GM18498 (cell line): ENCODE measurements around the gene PLCG2.

Source experiments
- ATAC-seq: cut with Tn5 transposase; IDR thresholded peaks from one replicate; pipeline ENCODE4 v1.9.1; 2021; ENCODE audit warnings: mild to moderate bottlenecking, moderate library complexity; ENCODE audit not compliant: unreplicated experiment

PLCG2 gene

DNA sequence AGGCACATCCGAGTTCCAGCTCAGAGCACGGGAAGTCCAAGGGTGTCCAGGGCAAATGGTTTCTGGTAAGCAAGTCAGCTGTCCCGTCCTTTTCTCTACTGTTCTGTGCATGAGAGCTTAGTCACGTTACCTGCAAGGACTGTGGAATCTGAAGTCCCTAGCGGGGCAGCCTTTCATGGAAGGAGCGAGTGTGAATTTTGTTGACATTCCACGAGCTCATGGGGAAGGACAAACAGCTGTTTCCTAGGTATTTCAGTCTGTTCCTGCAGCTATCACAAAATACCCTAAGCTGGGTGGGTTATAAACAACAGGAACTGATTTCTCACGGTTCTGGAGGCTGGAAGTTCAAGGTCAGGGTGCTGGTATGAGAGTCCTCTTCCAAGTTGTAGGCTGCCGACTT, 122.9 kb downstream of the PLCG2 start:
- no peak for ATAC-seq

DNA sequence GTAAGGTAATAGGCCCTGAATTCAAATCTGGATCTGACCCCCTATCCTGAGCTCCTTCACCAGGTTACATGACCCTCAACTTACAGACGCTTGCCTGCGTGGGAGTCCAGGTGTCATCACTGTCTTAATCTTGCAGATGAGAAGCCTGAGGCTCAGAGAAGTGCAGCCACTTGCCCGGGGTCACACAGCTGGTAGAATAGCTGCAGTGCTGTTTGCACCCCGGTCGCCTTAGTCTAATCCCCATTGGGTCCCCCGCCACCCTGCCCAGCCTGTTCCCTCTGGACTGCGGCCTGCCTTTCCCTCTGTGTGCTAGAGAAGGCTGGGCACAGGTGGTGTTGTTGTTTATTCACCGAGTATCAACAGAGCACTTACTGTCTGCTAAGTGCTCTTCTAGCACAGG, 125.2 kb downstream of the PLCG2 start:
- ATAC-seq: no peak

DNA sequence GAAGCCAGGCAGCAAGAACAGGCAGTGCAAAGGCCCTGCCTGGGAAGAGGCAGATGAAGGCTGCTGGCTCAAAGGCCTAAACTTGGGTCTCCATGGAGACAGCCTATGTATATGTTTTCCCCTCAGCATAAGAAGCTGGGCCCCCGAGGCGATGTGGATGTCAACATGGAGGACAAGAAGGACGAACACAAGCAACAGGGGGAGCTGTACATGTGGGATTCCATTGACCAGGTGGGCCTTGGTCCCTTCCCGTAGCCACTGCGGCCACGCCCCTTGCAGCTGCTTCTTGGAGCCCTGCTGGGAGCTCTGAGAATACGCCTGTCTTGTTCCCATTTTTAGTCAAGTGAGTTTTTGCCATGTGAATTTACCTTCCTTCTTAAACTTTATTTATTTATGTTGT, 126.2 kb downstream of the PLCG2 start:
- ATAC-seq: no peak

DNA sequence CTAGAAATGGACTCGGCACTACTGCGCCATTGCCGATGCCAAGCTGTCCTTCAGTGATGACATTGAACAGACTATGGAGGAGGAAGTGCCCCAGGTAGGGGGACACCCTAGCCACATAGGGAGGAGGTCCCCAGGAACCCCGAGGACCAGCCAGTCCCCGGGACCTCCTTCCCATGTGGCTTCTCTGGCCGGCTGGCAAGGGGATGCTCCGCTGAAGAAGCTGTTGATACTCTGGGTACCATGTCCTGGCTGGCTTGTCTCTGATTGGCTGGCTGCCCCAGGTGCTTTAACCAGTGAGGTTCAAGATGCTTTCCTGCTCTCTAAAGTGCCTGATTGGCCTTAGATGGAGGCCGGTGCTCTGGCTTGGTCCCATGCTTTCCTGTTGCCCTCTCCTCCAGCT, 128.6 kb downstream of the PLCG2 start:
- no peak for ATAC-seq

DNA sequence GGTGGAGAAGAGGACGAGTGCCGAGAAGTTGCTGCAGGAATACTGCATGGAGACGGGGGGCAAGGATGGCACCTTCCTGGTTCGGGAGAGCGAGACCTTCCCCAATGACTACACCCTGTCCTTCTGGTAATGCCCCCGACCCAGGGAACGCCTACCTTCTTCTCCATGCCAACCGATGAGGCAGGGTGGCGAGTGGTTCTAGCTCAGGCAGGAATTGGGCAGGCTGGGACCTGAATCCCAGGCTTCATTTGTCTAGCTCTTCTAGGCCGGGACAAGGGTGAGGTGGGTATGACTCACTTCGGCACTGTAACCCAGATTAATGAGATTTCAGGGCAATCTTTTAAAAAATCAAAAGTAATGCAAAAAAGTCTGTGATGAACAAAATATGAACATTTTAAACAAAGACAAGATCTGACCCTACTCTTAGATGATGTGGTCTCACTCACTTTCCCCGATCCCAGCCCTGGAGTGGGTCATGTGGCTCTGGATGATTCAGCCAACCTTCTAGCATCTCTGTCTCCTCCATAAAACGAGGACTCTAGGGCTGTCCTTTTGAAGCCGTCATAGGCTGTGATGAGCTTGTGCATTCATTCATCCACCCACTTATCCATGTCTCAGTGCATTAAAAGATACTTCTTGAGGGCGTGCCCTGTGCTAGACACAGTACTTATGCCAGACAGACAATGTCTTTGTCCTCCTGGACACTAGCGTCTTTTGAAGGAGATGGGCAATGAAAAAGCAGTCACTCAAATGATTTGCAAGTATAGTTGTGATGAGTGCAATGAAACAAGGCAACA, 129.6 kb downstream of the PLCG2 start:
- no peak for ATAC-seq

DNA sequence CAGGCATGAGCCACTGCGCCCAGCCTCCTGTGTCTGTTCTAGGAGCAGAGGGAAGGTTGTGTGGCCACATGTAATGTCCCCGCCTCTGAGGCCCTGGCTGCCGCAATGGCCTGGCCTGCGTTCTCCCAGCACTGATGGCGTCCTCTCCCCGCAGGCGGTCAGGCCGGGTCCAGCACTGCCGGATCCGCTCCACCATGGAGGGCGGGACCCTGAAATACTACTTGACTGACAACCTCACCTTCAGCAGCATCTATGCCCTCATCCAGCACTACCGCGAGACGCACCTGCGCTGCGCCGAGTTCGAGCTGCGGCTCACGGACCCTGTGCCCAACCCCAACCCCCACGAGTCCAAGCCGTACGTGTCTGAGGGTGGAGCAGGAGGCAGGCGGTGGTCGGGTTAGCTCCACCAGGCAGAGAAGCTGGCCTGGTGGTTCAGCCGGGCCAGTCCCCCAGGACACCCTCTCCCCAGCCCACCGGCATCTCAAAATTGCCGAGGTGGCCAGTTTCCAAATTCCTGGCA, 131.3 kb downstream of the PLCG2 start:
- ATAC-seq: no peak

DNA sequence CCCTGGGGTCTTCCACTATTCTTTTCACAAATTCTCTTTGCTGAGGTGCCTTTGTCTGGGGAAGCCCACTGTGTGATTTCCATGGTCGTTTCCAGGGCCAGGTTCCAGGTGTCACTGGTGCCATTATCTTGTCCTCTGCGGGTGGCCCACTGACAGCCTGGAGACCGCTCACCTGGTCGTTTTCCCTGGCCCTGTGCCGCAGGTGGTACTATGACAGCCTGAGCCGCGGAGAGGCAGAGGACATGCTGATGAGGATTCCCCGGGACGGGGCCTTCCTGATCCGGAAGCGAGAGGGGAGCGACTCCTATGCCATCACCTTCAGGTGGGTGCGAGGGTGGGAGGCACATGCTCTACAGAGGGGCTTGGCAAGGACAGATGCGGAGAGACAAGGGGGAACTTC, 133.3 kb downstream of the PLCG2 start:
- ATAC-seq: no peak

DNA sequence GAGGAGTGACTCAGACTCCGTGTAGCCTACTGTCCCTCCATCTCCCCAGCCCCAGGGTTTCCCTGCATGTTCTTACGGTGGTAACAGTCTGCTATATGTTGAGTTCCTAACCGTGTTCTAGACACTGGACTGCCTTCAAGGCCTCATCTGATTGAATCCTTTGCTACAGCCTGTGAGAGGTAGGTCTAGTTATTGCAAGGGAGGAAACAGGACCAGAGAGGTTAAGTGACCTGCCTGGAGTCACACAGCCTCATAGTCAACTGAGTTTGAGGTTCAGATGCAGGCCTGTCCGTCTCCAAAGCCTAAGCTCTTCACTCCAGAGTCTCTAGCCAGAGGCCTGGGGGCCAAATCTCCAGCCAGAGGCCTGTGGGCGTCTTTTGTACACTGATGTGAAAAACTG, 134.1 kb downstream of the PLCG2 start:
- no peak for ATAC-seq

DNA sequence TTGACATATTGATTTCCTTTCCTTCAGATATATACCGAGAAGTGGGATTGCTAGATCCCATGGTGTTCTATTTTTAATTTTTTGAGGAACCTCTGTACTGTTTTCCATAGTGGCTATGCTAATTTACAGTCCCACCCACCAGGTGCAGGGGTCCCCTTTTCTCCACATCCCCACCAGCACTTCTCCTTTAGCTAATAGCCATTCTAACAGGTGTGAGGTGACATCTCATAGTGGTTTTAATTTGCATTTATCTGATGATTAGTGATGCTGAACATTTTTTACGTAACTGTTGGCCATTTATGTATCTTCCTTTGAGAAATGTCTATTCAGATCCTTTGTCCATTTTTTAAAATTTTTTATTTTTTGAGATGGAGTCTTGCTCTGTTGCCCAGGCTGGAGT, 138.3 kb downstream of the PLCG2 start:
- no peak for ATAC-seq

DNA sequence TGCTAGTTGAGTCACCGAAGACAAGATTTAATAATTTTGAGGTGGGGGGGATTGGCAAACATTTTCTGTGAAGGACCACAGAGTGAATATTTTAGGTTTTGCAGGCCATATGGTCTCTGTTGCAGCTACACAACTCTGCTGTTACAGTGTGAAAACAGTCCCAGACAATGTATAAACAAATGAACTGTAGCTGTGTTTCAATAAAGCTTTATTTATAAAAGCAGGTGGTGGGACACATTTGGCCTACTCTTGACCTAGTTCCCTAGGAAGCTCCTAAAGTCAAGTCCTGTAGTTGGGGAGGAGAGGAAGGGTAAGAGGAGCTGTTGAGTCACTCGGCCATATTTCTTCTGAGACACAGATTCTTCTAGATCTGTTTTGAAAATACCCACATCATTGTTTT, 139.8 kb downstream of the PLCG2 start:
- no peak for ATAC-seq

DNA sequence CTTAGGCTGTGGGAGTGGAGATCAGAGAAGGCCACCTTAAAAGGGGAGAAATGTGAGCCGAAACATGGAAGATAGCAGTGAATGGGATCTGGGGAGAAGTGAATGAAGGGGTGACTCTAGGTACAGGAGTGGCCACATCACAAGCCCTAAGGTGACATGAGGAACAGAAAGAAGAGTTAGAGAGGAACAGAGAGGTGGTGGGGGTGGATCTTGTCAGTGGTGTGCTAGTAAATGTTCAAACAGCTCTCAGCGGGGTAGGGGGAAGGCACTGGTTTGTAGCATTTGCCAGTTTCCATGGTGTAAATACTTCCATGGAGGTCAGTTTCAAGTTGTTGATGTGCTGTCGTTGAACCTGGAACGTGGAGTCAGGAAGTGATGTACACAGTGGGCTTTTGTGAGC, 141.4 kb downstream of the PLCG2 start:
- ATAC-seq: no peak

DNA sequence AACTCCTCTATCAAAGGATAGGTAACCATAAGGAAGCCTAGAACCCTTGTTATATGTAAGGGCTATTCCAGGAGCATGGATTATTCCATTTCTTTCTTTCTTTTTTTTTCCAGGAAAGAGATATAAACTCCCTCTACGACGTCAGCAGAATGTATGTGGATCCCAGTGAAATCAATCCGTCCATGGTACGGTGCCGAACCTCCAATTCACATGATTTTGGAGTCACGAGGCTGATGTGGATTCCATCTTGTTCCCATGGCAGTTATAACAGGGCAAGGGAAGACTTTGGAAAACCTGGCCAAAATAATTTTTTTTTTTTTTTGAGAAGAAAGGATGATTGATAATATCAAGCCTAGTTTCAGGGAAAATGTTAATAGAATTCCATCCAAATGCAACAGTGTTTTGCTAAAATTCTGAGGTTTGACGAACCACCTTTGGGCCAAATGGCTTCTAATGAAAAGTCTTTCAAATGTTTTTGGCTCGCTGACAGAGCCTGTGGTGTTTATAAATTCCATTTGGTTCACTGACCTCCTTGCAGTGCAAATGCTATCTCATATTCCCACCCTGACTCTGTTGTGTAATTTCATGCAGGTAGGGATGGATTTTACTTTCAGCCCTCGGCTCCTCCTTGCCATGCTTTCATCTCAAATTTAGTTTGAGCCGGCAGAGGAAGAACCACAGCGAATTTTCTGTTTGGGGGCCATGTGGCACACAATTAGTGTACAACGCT, 142.2 kb downstream of the PLCG2 start:
- no peak for ATAC-seq

DNA sequence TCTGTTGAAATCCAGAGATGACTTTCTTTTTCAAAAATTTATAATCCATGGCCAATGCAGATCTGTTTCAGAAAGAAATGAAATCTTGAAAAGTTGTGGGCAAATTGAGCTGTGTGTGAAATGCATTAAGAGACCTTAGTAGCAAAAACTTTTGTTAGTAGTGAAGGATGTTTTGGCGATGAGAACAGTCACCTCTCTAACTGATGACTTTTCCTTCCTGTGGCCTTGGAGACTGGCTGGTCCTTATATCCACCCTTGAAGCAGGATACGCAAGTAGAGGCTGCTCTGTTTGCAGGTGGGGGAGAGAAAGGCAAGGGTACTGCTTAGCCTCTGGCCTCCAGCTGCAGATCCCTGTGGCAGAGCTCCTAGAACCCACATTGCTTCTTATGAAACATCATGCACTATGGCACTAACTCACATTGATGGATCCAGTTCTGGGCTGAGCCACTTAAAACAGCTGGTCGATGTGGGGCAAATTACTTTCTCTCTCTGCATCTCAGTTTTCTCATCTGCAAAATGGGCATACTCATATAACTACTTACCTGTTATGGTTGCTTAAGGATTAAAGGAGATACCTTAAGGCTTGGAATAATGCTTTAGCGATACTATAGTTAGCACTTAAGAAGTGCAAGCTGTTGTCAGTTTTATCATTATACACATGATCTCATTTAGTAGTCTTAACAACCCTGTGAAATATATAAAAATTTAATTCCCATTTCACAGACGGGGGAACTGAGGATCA, 142.9 kb downstream of the PLCG2 start:
- ATAC-seq: no peak

DNA sequence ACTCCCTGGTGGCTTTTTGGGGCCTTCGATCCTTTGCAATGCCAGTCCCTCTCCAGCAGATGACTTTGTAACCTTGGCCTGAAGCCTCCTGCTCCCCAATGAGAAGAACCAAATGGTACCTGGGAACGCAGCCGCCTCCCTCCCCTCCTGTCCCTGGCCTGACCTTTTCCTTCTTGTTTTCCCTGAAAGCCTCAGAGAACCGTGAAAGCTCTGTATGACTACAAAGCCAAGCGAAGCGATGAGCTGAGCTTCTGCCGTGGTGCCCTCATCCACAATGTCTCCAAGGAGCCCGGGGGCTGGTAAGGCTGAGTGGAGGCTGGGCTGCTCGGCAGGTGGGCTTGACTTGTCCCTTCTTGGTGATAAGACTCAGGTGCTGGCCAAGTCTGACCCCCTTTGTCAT, 144.2 kb downstream of the PLCG2 start:
- ATAC-seq: no peak

DNA sequence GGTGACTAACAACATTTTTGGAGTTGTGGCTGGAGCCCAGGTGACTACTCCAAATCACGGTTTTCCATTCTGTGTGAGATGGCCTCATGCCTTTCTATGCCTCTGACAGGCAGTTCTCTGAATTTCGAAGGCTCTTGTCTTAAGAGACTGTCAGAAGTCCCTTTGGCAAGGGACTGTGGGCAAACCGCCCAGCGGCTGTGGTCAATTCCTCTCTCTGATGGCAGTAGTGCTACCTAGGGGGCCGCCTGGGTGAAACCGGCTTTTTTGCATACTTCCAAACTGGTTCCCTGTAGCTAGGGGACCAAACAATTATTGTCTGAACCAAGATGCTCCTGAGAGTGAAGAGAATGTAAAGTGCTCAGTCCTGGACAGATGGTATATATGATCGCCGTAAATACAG, 145.9 kb downstream of the PLCG2 start:
- no peak for ATAC-seq

DNA sequence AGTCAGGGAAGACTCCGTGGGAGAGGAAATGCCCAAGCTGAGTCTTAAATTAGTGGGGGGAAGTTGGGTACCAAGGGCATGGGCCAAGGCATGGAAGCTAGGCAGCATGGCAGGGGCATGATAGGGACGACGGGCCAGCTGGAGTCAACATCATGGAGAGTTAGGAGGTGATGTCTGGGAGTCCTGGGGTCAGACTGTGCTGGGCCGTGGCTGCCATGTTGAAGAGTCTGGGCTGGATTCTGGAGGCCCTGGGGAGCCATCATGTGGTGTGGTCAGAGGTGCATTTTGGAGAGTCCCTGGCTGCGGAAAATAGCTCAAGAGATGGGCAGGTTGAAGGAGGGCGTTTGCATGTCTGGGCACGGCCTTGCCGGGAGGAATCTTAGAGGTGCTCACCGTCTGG, 146.9 kb downstream of the PLCG2 start:
- no peak for ATAC-seq

DNA sequence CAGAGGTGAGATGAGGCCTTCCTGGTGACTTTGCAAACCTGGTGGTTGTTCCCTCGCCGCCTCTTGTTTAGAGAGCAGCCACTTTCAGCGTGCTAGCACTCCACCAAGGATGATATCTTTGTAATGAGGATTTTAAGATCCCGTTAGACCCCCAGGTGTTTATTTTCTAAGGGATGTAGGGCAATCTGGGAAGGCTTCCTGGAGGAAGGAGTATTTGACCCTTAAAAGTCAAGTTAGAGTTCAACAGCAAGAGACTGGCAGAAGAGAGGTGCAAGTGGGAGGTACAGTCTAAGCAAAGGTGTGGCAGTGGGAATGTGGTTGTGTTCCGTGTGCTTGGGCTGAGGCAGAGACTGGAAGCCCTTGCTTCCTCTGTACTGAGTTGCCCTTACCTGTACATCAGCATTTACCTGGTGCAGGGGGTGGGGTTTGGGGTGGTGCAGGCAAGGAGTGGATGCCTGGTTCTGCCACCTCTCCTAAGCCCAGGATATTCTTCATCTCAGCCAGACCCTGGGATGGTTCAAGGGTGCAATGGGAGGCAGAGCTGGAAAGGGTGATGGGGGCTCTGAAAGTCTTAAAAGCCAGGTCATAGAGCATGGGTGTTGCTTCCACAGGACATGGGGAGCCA, 148.6 kb downstream of the PLCG2 start:
- ATAC-seq: no peak

DNA sequence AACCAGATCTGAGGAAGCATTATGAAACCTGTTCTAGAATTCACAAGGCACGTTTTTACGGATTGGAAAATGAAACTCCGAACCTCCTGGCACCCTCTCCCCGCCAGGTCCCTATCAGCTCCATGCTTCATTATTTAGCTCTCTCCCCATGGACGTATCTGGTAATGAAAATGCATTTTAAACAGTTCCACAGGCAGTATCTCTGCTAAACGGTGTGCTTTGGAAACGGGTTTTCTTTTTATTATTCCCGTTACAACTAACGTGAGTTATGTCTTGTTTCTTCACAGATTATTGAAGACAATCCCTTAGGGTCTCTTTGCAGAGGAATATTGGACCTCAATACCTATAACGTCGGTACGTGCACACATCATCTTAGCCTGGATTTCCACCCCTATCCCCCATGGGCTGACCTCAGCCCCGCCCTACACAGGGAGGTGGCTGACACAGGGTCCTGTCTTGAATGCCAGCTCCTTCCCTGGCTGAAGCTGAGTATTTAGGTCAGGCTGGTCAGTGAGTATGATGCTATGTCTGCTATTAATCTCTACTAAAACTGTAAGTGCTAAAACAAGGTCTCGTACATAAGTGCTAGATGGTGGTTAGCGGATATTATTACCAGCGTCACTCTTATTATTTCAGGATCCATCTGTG, 149.3 kb downstream of the PLCG2 start:
- ATAC-seq: no peak

DNA sequence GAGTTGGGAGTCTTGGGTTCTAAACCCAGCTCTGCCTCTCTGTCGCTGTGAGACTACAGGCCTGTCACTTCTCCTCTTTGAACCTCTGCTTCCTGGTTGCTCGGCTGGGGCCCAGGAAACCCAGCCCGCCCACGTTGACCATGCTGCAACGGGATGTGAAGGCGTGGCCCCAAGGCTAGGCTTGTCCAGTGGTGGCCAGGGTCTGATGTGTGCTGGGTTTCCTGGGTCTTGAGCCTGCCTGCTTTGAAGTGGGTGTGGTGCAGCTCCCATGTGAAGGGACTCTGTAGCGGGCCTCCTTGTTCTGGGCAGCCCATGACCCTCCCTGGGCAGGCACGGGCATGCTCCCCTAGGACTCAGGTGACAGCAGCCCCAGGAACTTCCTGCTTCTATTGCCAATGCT, 149.9 kb downstream of the PLCG2 start:
- no peak for ATAC-seq

DNA sequence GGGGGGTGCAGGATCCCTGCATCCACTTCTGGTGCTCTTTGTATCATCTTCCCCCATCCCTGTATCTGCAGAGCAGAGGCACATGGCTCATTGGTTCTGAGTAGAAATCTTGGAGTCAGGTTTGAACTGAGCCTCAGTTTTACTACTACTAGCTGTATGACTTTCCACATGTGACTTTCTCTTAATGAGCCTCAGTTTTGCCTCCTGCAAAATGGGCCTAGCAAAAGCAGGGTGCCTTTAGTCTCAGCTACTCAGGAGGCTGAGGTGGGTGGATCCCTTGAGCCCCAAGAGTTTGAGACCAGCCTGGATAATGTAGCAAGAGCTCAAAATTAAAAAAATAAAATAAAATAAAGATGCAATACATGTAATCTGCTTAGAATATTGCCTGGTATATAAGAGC, 150.8 kb downstream of the PLCG2 start:
- ATAC-seq: no peak

DNA sequence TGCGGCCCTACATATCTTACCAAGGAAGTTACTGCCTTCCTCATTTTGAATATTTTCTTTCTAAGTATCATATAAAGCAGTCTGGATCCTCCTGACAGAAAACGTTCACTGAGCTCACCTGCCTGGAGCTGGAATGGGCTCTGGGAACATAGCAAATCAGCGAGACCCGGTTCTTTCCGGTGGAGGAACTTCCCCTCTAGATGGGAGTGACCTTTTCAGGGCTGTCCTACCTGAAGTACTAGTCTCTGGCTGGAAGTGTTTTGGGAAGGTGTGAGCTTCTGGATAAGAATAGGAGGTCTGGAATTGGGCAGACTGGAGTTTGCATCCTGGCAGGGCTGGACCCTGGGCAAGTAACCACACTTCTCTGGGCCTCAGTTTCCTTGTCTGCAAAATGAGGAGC, 152.8 kb downstream of the PLCG2 start:
- ATAC-seq: no peak
